ENCODE results near the gene GNB2.
"Not testable (repeated sequence)": the region's sequence is repeated elsewhere in the genome, so short reads cannot be mapped to it uniquely, and the experiment has no call there.

The GNB2 gene

GRCh38 chr7:100673302-100673941, at the start of gene GNB2:
GNB2 (plus strand) TSS chr7:100673740; CDS start chr7:100676266, 2,526 bp downstream.
- DNase-seq: peak; percentile 72

DNA sequence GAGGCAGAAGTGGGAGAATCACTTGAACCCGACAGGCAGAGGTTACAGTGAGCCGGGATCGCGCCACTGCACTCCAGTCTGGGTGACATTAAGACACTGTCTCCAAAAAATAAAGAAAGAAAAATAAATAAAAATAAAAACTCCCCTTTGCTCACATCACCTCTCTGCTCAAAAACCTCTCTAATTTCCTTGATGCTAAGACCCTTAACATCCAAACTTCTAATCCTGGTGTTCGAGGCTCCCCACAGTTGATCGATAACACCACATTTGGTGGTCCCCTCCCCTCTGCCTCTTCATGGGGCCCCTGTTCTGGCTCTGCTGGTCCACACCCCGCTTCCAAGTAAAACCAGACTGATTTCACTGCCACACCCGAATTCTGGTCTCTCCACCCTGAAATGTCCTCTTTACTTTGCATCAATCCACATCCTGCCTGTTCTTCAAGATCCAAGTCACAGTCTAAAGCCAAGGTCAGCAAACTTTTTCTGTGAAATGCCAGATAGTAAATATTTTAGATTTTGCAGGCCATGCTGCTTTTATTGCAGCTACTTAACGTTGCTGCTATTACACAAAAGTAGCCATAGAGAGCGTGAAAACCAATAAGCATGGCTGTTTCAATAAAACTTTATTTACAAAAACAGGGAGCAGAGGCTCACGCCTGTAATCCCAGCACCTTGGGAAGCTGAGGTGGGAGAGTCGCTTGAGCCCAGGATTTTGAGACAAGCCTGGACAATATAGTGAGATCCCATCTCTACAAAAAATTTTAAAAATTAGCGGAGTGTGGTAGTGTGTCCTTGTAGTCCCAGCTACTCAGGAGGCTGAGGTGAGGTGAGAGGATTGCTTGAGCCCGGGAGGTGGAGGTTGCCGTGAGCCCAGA, 49.4 kb upstream of the GNB2 start:
- no peak for DNase-seq

DNA sequence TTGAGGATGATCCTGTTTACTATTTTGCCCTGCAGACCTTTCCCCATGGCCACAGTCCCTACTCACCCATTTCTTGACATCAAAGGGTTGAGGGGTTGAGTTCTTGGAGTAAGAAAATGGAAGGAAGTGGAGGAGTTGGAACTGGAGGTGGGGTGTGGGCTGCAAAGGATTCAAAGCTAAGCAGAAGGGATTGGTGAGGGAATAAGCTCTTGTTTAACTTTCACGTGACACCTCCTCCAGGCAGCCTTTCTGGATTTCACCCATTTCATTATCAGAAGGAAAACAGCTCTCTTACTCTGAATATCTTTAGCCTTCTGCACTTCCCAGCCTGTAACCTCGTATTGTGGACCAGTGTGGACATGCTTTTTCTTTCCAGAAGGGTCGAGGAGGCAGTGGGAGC, 47.5 kb upstream of the GNB2 start:
- DNase-seq: no peak

- no peak for DNase-seq
These were observed 46.9 kb upstream of the GNB2 start for GRCh38 chr7:100626530-100627237.

DNA sequence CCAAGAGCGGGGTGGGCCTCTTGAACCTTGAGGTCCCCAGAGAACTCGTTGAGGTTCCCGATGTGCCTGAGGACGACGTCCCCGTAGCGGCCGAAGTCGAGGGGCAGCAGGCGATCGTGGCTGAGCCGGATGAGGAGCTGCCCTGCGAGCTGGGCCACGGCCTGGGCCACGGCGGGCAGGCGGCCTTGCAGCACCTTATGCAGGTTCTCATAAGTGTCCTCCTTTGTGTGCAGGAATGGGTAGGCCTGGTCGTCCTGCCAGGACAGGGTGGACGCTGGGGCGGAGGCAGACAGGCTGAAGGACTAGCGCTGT, 46.3 kb upstream of the GNB2 start:
- no peak for DNase-seq

- no peak for DNase-seq
These were observed 44.3 kb upstream of the GNB2 start for GRCh38 chr7:100629117-100629716.

DNA sequence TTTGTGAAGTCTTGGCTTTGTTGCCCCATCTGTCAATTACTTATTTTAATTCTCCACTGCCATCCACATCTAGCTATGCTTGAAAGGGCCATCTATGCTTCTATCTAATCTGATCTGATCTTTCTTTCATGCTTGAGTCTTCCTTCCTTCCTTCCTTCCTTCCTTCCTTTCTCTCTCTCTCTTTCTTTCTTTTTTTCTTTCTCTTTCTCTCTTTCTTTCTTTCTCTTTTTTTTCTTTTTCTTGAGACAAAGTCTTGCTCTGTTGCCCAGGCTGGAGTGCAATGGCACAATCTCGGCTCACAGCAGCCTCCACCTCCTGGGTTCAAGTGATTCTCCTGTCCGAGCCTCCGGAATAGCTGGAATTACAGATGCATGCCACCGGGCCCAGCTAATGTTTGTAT, 43.5 kb upstream of the GNB2 start:
- no peak for DNase-seq

GRCh38 chr7:100632951-100633717, 40.4 kb upstream of the GNB2 start:
- no peak for DNase-seq

DNA sequence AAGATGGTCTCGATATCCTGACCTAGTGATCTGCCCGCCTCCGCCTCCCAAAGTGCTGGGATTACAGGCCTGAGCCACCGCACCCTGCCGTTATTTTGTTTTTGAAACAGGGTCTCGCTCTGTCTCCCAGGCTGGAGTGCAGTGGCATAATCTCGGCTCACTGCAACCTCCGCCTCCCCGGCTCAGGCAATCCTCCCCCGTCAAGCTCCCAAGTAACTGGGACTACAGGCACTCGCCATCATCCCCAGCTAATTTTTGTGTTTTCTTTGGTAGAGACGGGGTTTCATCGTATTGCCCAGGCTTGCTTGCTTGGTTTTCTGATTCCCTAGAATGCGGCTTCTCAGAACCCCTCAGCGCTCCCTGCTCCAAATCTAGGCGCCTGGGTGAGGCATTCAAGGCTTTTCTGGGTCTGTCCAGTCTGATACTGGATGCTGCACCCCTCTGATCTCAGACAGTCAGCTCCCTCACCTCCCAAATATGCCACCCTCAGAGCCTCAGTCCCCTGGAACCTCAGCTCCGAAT, 33.5 kb upstream of the GNB2 start:
- DNase-seq: no peak

DNA sequence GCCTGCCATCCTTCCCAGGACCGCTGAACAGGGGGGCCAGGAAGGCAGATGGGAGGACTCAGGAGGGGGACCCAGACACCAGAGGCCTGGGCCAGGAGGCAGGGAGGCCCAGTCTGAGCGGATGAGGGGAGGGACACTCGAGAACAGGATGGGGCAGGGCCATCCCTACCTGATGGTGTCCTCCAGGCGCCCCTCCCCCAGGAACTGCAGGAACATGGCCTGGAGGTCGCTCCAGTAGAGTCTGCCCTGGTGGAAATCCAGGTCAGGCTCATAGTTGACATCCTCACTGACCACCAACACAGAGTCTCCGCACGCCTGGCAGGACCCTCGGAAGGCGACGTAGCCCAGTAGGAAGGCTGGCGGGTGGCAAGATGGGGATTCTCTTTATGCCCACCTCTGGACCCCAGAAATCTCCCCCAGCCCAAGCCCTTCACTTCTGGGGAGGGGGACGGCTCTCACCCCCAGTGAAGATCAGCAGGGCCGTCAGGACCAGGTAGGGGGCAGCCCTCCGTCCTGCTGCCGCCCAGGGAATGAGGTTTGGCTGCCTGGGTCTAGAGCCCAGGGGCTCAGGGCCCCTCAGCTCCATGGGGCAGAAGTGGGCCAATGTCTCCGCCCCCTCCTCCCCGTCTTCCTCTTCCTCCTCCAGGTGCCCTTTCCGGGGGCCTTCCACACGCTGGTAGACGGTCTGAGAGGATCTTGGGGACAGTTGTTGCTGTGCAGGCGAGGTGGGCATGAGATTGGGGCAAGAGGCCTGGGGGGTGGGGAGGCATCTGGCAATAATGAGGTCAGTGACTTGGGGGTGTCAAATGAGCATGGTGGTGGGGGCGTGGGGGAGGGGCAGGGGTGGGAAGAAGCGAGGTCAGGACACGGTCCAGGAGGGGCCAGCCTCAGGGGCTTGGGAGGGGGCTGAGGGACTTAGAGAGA, 32.8 kb upstream of the GNB2 start:
- DNase-seq: no peak

DNA sequence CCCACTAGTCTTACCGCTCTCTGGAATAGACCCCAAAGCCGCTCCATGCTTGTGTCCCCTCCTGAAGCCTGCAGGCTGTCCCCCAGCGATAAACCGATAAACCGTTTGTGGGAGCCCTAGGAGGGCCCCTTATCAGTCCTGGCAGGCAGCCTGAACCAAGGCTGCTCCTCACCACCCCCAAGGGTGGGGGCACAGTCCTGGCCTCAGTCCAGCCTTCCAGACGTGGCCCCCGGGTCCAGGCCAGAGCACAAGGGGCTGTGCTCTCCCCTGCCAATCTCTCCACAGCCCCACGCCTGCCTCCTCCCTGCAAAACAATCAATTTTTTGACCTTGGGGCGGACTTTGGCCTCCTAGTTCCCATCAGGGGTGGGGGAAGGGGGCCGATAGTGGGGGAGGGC, 32.1 kb upstream of the GNB2 start, which contains the start of gene TFR2:
Gene TFR2 (minus strand): TSS at position 90 of the 397 bp plus-strand sequence. CDS start 43 bp downstream, at position 47.
- no peak for DNase-seq

- DNase-seq: no peak
These were observed 31.5 kb upstream of the GNB2 start for GRCh38 chr7:100641860-100642533.

DNA sequence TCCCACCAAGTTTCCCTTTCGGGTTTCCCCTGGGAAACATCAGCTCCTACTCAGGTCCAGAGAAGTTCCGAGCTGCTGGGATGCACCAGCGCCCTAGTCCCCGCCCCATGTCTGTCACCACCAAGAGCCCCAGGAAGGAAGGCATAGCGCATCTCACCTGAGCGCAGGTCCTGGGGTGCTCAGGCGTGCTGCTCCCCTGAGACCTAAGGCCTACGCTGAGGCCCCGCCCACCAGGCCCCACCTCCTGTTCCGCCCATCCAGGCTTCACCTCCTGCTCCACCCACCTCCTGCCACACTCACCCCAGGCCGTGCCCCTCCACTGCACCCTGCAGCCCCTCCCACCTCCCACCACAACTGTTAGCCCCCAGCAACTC, 31.0 kb upstream of the GNB2 start:
- DNase-seq: no peak

- no peak for DNase-seq
These were observed 23.5 kb upstream of the GNB2 start for GRCh38 chr7:100649826-100650565.

- DNase-seq: no peak
These were observed 18.4 kb upstream of the GNB2 start for GRCh38 chr7:100654908-100655831.

- peak; percentile 39 for DNase-seq
These were observed 17.4 kb upstream of the GNB2 start, which contains the start of gene ACTL6B for GRCh38 chr7:100655908-100656674. ACTL6B (minus strand) TSS chr7:100656448; CDS start chr7:100656354, 94 bp downstream.

DNA sequence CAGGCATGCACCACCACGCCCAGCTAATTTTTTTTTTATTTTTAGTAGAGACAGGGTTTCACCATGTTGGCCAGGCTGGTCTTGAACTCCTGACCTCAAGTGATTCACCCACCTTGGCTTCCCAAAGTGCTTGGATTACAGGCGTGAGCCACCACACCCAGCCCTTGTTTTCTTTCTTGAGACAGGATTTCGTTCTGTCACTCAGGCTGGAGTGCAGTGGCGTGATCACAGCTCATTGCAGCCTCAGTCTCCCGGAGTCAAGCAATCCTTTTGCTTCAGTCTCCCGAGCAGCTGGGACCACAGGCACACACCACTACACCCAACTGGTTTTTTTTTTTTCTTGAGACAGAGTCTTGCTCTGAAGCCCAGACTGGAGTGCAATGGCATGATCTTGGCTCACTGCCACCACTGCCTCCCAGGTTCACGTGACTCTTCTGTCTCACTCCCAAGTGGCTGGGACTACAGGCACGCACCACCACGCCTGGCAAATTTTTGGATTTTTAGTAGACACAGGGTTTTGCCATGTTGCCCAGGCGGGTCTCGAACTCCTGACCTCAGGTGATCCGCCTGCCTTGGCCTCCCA, 11.3 kb upstream of the GNB2 start:
- DNase-seq: not testable (repeated sequence)

All from NCI-H524 treated with DMSO at 0.1 percent for 48 hours (cell line).